ENCODE measurements around the gene JMJD6.

DNA sequence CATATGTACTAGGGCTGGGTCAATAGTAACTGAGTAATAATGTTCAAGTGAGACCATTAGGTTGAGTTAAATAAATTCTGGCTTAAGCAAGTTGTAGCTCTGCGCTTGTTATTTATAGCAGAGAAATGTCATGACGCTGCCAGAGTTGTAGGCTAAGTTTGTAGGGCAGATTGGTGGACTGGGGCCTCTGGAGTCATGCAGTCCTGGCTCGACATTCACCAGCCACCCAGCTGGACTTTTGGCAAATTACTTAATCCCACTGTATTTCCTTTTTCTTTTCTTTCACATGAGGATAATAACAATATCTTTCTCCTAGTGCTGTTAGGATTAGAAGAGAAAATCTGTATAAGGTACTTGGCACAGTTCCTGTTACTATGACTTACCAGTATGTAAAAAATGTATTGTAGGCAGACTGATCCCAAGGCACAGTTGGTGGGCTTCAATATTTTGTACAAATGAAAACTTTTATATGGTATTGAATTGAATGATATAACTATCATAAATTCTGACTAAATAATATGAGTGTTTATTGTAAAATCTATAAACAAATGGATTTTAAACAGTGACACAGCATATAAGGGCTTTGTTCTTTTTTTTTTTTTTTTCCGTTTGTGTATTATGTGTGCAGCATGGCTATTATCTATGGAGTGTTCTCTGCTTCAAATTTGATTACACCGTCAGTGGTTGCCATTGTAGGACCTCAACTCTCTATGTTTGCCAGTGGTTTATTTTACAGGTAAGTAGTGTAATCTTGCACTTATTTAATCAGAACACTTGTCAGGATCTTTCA lies 14.1 kb upstream of the JMJD6 start:
- TF ChIP-seq POLR2A (IDR thresholded peaks at IDR 0.05; ENCODE audit: low read depth, low read length) (no peak), POLR2AphosphoS5 (IDR thresholded peaks at IDR 0.05; ENCODE audit: low read depth, low read length) (no peak)
